ENCODE data around the gene ZNF532.

ZNF532 gene

GRCh38 chr18:59033359-59033758 is 168.7 kb downstream of the ZNF532 start:
- TF ChIP-seq CTCF (IDR thresholded peaks at IDR 0.05; ENCODE audit: insufficient read depth, low read length) (no peak), SPI1 (IDR thresholded peaks at IDR 0.05; ENCODE audit: borderline replicate concordance, low read depth) (no peak), POLR2AphosphoS5 (IDR thresholded peaks at IDR 0.05; ENCODE audit: low read depth) (no peak), REST (IDR thresholded peaks at IDR 0.05; ENCODE audit: insufficient replicate concordance, low read depth) (no peak), GABPA (IDR thresholded peaks at IDR 0.05; ENCODE audit: low read depth) (no peak)
- DNase-seq (ENCODE audit: low read depth in 1 of 2, low spot score in 1 of 2), result no peak
- Histone ChIP-seq H3K27ac (replicated peaks) (no peak overlapping the region), H3K27me3 (ENCODE audit: insufficient read depth, poor library complexity, severe bottlenecking) (no peaks in the 10 kb centered on the region), H3K4me3 (replicated peaks; ENCODE audit: insufficient read depth, low read length) (no peak overlapping the region)

DNA sequence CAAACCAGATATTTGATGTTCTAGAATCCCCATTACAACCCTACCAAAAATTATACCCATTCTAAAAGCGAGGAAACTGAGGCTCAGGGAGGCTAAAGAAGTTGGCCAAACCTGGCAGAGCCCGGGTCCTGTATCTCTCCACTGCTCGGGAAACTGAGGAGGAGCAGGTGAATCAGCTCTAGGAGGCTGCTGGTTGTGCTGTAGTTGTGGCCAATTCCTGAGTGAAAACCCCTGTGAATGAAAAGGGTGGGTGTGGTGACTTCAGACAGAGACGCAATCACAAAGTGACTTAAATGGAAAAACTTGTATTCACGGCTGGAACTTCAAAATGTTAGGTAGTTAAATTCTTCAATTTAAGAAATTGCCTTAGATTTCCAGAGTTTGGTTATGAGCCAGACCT is 169.3 kb downstream of the ZNF532 start:
- DNase-seq (ENCODE audit: low read depth in 1 of 2, low spot score in 1 of 2), result no peak
- H3K27ac ChIP-seq (replicated peaks), result no peak overlapping the region
- TF ChIP-seq REST (IDR thresholded peaks at IDR 0.05; ENCODE audit: insufficient replicate concordance, low read depth), result no peak
- TF ChIP-seq CTCF (IDR thresholded peaks at IDR 0.05; ENCODE audit: insufficient read depth, low read length), result no peak
- TF ChIP-seq SPI1 (IDR thresholded peaks at IDR 0.05; ENCODE audit: borderline replicate concordance, low read depth), result no peak
- TF ChIP-seq POLR2AphosphoS5 (IDR thresholded peaks at IDR 0.05; ENCODE audit: low read depth), result no peak
- no peak for TF ChIP-seq GABPA (IDR thresholded peaks at IDR 0.05; ENCODE audit: low read depth)

DNA sequence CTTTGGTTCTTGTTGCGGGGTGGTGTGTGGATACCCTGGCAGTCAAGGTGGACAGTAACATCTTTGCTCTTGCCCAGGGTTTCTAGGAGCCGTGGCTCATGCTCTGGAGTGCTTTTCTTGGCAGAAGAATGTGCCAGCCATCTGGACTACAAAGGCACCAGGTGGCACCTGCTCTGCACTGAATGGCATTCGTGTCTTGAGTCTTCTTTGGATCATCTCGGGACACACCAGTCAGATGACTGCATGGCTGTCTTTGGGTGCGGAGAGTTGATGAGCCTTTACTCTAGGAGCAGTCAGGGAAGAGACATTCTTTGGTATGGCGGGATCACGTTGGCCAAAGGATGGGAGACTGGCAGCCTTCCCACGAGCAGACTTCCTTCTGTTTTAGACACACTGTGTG is 170.9 kb downstream of the ZNF532 start:
- Histone ChIP-seq H3K4me3 (replicated peaks; ENCODE audit: insufficient read depth, low read length) (no peak overlapping the region), H3K27me3 (ENCODE audit: insufficient read depth, poor library complexity, severe bottlenecking) (no peaks in the 10 kb centered on the region), H3K27ac (replicated peaks) (no peak overlapping the region)
- DNase-seq (ENCODE audit: low read depth in 1 of 2, low spot score in 1 of 2), result no peak
- no peak for TF ChIP-seq SPI1 (IDR thresholded peaks at IDR 0.05; ENCODE audit: borderline replicate concordance, low read depth)
- no peak for TF ChIP-seq POLR2AphosphoS5 (IDR thresholded peaks at IDR 0.05; ENCODE audit: low read depth)
- TF ChIP-seq REST (IDR thresholded peaks at IDR 0.05; ENCODE audit: insufficient replicate concordance, low read depth), result no peak
- no peak for TF ChIP-seq CTCF (IDR thresholded peaks at IDR 0.05; ENCODE audit: insufficient read depth, low read length)
- TF ChIP-seq GABPA (IDR thresholded peaks at IDR 0.05; ENCODE audit: low read depth), result no peak

More for the DNA sequence above, 169.3 kb downstream of the ZNF532 start:
- Histone ChIP-seq H3K4me3 (replicated peaks; ENCODE audit: insufficient read depth, low read length) (no peak overlapping the region), H3K27me3 (ENCODE audit: insufficient read depth, poor library complexity, severe bottlenecking) (no peaks in the 10 kb centered on the region)

Measured in HL-60 (cell line).